GM11168 (cell line): ENCODE data around the gene AGER.
"Not testable (repeated sequence)": the region's sequence is repeated elsewhere in the genome, so short reads cannot be mapped to it uniquely, and the experiment has no call there.

ENCODE experiments used
- in situ Hi-C: fragments of 300-500 bp; cut with MboI; formaldehyde crosslinking; loops from one replicate; pipeline ENCODE4 v1.12.0; 2022; ENCODE audit warnings: low sequenced_read_pairs; ENCODE audit not compliant: unreplicated experiment

The AGER gene

GRCh38 chr6:32187725-32188380 lies 3.8 kb upstream of the AGER start:
- in situ Hi-C loops: not testable (repeated sequence)

DNA sequence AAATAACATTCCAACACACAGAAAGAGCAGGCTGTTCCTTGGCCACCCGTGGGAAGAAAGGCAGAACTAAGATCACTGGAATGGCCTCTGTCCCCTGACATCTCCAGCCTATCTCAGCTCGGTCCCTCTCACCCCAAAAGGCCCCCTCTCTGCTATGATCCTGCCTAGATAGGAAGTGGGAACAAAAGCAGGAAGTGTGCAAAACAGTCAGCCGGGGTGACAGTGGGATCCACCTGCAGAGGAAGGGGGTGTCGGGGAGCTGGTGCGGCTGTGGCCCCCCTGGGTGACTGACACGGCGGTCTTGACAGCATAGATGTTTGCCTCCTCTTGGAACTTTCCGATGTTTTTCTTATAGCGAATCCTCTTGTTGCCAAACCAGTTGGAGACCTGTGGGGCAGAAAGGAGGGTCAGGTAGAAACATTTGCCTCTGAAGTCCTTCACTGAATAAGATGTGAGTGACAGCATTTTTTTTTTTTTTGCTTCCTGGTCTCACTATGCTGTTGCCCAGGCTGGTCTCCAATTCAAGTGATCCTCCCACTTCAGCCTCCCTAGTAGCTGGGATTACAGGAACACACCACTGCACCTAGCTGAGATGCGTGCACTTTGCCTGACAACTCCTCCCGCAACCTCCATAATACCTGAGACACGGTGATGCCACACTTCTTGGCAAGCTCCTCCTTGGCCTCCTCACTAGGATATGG lies 3.1 kb upstream of the AGER start:
- in situ Hi-C loops: no loop called here

DNA sequence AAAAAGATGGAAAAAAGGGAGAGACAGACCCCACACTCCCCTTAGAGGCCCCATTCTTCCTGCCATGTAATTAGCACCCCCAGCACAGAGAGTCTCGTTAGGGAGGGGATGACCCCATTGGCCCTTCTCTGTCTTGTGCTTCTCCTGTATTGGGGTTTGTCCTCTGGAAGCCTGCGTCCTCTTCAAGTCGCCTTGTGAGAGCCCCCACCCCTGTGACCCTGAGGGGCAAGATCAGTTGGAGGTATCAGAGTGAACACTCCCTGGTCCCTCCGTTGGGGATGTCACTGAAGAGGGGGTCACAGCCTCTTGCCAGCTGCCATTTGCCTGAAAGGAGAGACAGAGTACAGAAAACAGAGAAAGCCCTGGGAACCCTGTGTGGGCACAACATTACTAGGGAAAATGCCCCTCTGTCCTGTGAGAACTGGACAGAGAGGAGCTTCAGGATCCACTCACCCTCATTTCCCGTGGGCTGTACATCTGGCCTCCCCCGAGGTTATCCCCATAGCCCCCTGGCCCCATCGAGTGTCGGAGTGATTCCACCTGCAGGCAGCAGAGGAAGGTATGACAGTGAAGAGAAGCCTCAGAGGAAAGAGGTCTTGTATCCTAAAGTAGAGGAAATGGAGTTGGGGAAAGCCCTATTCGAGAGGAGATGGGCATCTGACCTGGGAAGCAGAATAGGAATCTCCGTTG lies 2.2 kb upstream of the AGER start:
- in situ Hi-C loops: not testable (repeated sequence)

- in situ Hi-C loops: not testable (repeated sequence)
These were observed 1.7 kb upstream of the AGER start for GRCh38 chr6:32185681-32186131.

- in situ Hi-C loops: no loop called here
These were observed 470 bp downstream of the AGER start for GRCh38 chr6:32183483-32184083.

DNA sequence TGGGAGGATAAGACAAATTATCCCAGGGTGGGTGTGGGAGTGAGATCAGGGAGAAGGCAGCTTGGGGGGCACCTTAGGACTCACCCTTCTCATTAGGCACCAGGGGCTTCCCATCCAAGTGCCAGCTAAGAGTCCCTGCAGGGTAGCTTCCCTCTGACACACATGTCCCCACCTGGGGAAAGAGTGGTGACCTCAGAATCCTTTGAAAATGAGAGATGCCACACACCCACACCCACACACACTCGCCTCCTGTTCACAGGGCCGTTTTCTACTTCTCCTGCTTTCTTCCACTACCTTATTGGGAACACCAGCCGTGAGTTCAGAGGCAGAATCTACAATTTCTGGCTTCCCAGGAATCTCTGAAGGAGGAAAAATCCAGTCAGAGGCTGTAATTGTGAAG lies 1.0 kb downstream of the AGER start:
- in situ Hi-C loops: no loop called here

DNA sequence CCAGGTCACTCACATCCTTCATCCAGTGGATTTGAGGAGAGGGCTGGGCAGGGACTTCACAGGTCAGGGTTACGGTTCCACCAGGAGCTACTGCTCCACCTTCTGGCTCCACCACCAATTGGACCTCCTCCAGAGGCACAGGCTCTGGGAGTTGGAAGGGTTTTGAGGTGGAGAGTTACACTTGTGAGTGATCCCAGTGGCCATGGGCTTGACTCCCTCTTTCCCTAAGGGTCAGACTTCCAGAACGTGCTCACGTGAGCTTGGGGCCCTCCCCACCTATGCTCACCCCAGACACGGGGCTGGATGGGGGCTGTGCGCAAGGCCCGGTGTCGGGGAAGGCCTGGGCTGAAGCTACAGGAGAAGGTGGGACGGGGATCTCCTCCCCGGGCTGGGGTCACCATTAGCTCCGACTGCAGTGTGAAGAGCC lies 1.5 kb downstream of the AGER start:
- in situ Hi-C loops: no loop called here

DNA sequence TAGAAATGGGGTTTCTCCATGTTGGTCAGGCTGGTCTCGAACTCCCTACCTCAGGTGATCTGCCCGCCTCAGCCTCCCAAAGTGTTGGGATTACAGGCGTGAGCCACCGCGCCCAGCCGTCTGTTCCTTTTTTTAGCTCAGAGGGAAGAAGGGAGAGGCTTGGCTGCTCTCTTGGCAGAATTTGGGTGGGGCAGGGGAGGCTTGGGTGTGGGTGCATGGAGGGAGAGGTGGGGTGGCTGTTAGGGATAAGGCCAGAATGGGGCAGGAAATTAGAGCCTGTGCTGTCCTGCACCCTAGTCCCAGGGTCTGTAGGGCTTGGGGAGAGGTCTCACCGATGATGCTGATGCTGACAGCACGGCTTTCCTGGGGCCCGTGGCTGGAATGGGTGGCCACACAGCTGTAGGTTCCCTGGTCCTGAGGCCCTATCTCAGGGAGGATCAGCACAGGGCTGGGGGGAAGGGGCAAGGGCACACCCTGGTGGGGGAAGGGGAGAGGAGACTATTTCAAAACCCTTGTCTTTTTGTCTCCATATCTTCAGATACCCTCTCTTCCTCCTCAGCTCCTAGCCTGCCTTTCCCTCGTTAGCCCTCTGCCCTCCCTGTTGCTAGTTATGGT lies 2.0 kb downstream of the AGER start:
- in situ Hi-C loops: no loop called here

DNA sequence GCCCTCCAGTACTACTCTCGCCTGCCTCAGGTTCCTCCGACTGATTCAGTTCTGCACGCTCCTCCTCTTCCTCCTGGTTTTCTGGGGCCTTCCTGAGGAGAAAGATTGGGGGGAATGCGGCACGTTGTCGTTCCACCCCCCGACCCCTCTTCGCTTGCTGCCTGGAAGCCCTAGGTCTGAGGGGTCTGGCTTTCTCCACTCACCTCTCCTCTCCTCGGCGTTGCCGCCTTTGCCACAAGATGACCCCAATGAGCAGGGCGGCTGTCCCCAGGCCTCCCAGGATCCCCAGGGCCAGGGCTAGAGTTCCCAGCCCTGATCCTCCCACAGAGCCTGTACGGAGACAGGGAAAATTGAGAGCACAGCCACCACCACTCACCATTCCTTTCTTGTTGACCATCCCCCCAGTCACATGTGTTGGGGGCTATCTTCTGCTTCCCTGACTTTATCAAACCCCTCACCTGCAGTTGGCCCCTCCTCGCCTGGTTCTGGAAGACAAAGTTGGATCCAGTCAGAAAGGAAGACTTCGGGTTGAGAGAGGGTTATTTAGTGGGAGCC lies 2.8 kb downstream of the AGER start:
- in situ Hi-C loops: no loop called here

- in situ Hi-C loops: no loop called here
These were observed 4.2 kb downstream of the AGER start for GRCh38 chr6:32179766-32180405.

DNA sequence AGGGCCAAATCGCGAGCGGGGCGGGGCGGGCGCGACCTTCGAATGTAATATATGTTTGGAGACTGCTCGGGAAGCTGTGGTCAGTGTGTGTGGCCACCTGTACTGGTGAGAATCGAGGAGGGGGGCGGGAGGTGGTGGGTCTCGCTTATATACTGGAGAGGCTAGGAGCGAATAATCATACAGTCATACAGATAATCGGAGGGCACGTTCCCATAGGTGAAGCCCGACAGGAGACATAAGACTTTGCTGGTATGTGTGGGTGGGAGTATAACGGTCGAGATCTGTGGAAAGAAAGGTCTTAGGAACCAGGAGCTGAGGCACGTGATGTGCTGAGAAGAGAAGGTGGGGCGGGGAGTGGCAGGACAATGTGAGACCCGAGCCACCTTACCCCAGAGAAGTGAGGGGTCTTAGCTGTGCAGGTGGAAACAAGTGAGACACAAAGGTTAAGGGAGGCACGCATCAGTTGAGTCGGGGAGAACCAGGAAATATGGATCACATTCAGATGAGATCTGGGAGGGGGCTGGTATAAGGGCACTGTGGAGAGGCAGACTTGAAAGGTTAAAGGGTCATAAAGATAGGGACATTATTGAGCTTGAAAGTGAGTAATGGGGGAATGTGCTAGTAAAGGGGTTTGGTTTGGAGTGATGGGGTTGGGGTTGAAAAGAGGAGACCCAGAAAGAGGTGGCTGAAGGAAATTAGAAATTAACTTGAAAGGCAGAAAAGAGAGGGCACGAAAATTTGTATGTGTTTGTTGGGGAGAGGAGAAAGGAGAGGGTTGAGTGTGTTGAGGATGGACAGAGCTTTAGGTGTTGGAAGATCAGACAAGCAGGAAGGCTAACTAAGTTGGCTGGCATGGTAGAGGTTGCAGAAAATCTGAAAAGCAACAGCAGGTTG lies 5.3 kb downstream of the AGER start:
- in situ Hi-C loops: no loop called here

- in situ Hi-C loops: no loop called here
These were observed 6.1 kb downstream of the AGER start, which contains the start of gene RNF5 for GRCh38 chr6:32177788-32178546. Gene RNF5 (plus strand): TSS chr6:32178405. CDS start chr6:32178512, 107 bp downstream.

DNA sequence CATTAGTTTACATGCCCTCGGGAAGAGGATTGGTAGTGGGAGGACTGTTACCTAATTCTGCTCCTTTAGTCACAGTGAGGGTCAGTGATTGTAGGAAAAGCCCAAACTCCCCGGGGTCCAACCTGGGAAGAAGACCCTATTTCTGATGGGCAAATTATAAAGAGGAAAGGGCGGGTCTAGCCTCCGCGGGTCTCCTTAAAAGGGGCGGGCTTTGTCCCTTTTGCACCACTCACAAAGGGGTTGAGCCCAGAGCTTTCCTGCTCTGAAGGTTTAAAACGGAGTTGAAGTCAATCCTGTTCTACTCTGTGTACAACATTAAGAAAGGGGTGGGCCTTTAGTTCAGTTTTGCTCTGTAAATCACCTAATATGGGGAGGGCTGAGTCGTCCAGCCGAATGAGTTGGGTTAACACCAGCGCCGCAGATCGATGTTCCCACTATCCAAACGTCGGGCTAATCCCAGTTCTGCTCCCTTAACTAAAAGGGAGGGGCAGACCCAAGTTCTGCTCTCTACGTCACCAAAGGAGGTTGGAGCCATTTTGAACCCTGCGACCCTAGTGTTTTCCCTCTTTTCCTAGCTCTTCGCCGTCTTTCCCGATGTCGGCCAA lies 6.8 kb downstream of the AGER start:
- in situ Hi-C loops: no loop called here

DNA sequence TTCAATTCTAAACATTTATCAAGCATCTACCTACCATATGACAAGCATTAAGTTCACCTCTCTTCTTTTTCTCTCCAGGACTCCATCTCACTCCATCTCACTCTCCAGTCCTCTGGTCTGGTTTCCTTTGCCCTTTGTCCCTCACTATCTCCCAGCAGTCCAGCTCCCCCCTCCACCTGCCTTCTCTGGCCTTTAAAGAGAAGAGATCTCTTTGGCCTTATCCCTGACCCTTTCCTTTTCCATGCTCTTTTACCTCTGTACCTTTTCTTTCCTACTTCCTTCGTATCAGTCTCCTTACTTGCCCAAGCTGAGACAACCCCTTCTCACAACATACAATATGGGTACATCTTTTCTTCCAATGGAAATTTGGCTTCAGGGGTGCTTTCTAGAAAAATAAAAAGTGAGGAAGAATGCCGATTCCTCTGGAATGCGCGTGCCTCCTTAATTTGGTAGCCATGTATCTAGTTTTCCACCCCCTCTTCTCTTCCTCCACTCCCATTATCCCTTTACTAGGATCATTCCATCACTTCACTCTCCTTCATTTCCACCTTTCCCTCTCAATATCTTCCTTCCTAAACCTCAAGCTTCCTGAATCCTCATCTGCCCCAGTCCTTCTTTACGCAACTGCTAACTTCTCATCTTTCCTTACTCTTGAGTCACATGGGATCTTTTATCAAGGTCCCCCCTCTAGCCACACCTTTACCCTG lies 7.4 kb downstream of the AGER start:
- in situ Hi-C loops: no loop called here

DNA sequence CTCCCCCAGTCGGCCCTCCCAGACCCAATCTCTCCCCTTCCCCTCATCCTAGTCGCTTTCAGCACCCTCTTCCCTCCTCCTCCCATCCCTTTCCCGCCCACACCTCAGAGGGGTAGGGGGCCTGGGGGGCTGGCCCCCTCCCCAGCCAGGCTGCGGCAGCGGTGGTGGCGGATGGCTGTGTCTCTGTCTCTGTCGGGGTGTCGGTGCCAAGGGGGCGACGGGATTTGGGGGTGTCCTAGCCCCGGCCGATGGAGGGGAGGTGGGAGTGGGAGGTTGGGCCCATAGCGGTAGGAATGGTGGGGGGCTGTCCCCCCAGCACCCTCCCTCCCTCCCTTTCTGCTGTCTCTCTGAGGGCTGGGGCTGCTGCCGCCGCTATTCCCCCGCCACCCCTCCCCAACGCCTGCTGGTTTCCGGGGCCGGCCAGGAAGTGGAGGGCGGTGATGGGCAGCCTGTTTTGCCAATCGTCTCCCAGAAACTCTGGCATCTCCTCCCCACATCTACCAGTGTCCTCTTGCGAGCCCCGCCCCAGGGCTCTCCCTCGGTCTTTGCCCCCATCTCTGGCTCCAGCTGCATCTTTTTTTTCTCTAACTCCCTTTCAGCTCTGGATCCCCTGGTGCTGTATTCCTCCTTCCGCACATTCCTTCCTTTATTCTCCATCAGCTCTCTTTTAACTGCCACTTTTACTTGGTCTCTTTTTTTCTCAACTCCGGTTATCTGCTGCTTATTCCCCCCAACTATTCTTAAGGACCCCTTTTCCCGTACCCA lies 8.2 kb downstream of the AGER start, which contains the start of gene AGPAT1:
Gene AGPAT1, minus strand, starts transcription at position 374 of the 765 bp plus-strand sequence. CDS start 4,588 bp downstream, outside the sequence.
- in situ Hi-C loops: no loop called here

- in situ Hi-C loops: no loop called here
These were observed 8.7 kb downstream of the AGER start for GRCh38 chr6:32175322-32175710.
